Karpas-422 (cell line): ENCODE results near the gene UCN2. TPM values are rescaled to one million over a fixed set of nuclear protein-coding genes. Genes with fewer than 3 reads are reported as not detected.

Experiments used
- DNase-seq: peaks from one replicate; pipeline ENCODE4 v3.0.0-alpha.2; 2015
- H2AFZ ChIP-seq: fragments of 200-600 bp; sonication (generic); 2 replicates; pipeline ENCODE4 v1.6.1; 2014; ENCODE audit warnings: antibody characterized with exemption, low read length, mixed read lengths
- H3K27ac ChIP-seq: fragments of 200-600 bp; sonication (generic); 2 replicates; pipeline ENCODE4 v1.5.1; 2014; ENCODE audit warnings: mild to moderate bottlenecking, low read length, moderate library complexity
- H3K27me3 ChIP-seq: fragments of 200-600 bp; sonication (generic); 2 replicates; pipeline ENCODE4 v1.6.1; 2014; ENCODE audit warnings: low read length, mixed read lengths
- H3K36me3 ChIP-seq: fragments of 200-600 bp; sonication (generic); 2 replicates; pipeline ENCODE4 v1.6.1; 2014; ENCODE audit warnings: low read length, mixed read lengths; ENCODE audit not compliant: insufficient read depth
- H3K4me1 ChIP-seq: fragments of 200-600 bp; sonication (generic); 2 replicates; pipeline ENCODE4 v1.6.1; 2014; ENCODE audit warnings: mild to moderate bottlenecking, low read length, mixed read lengths
- H3K4me2 ChIP-seq: fragments of 200-600 bp; sonication (generic); 2 replicates; pipeline ENCODE4 v1.6.1; 2014; ENCODE audit warnings: low read length, low read depth, mild to moderate bottlenecking; ENCODE audit not compliant: poor library complexity, severe bottlenecking
- H3K4me3 ChIP-seq: fragments of 200-600 bp; sonication (generic); 2 replicates; pipeline ENCODE4 v1.5.1; 2014; ENCODE audit warnings: mild to moderate bottlenecking, antibody characterized with exemption, low read length, mixed read lengths
- H3K79me2 ChIP-seq: fragments of 200-600 bp; sonication (generic); 2 replicates; pipeline ENCODE4 v1.6.1; 2014; ENCODE audit warnings: mild to moderate bottlenecking, low read length, mixed read lengths
- H3K9ac ChIP-seq: fragments of 200-600 bp; sonication (generic); 2 replicates; pipeline ENCODE4 v1.6.0; 2014; ENCODE audit warnings: low read length
- H3K9me2 ChIP-seq: fragments of 200-600 bp; sonication (generic), shearing (Covaris generic); replicated peaks from 2 replicates; pipeline ENCODE4 v1.6.0; 2014; ENCODE audit warnings: mild to moderate bottlenecking, low read length, moderate library complexity; ENCODE audit not compliant: insufficient read depth
- H3K9me3 ChIP-seq: fragments of 300-700, 200-600 bp; sonication (generic); 2 replicates; pipeline ENCODE4 v1.6.1; 2014; ENCODE audit warnings: low read length, mixed read lengths
- H4K20me1 ChIP-seq: fragments of 200-600 bp; sonication (generic); 2 replicates; pipeline ENCODE4 v1.6.1; 2014; ENCODE audit warnings: mild to moderate bottlenecking, antibody characterized with exemption, low read length, low read depth; ENCODE audit not compliant: insufficient read depth
- total RNA-seq: library from RNA; depleted of rRNA; stranded (reverse); fragments of >200 nt; shearing (Covaris generic); gene quantifications from 2 replicates; pipeline ENCODE4 v1.2.3, GENCODE V29; 2014; ENCODE audit warnings: low replicate concordance

UCN2 gene
- total RNA-seq, 1 experiment from 2014 or later: not detected

GRCh38 chr3:48593337-48593736 lies 29.8 kb upstream of the UCN2 start:
- Histone ChIP-seq H3K27ac (no peak overlapping the region), H3K9me3 (no peaks in the 10 kb centered on the region), H3K9ac (no peak overlapping the region), H3K79me2 (no peaks in the 10 kb centered on the region), H3K36me3 (no peaks in the 10 kb centered on the region), H3K4me2 (no peak overlapping the region), H3K27me3 (no peaks in the 10 kb centered on the region), H4K20me1 (no peaks in the 10 kb centered on the region), H3K4me3 (no peak overlapping the region), H3K4me1 (no peaks in the 10 kb centered on the region), H3K9me2 (no peaks in the 10 kb centered on the region), H2AFZ (no peak overlapping the region)
- no peak for DNase-seq

- H3K9ac ChIP-seq: no peak overlapping the region
- H3K4me3 ChIP-seq: no peak overlapping the region
- H3K9me3 ChIP-seq: no peaks in the 10 kb centered on the region
- no peaks in the 10 kb centered on the region for H4K20me1 ChIP-seq
- H3K79me2 ChIP-seq: no peaks in the 10 kb centered on the region
- no peaks in the 10 kb centered on the region for H3K36me3 ChIP-seq
- H3K27me3 ChIP-seq: no peaks in the 10 kb centered on the region
- H3K9me2 ChIP-seq: no peaks in the 10 kb centered on the region
- no peaks in the 10 kb centered on the region for H3K4me1 ChIP-seq
- no peak for DNase-seq
- no peak overlapping the region for H3K4me2 ChIP-seq
- H2AFZ ChIP-seq: no peak overlapping the region
- no peak overlapping the region for H3K27ac ChIP-seq
Observed at GRCh38 chr3:48592519-48593087, 29.0 kb upstream of the UCN2 start.

DNA sequence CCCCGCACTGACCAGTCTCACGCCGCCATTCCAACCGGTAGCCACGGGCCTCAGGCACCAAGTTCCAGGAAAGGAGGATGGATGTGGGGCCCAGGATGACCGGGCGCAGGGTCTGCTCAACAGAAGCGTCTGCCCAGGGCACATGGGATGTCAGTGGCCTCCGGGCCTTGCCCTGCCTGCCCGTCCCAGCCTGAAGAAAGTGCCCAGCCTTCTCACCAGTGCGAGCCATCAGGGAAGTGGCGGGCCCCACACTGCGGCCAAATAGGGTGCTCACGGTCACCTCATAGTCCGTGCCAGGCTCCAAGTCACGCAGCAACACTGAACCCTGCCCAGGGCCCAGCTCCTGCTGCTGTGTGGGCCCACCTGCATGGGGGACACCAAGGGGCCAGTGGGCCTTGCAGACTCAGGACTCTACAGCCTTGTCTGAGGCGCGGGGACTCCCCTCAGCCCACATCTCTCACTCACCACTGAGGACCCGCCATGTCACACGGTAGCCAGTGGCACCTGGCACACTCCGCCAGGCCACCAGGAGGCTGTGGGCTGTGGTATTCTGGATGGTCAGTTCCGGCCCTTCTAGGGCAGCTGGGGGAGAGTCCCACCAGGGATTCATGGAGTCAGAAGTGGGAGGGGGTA lies 28.4 kb upstream of the UCN2 start:
- Histone ChIP-seq H3K9me2 (no peaks in the 10 kb centered on the region), H3K79me2 (no peaks in the 10 kb centered on the region), H3K27me3 (no peaks in the 10 kb centered on the region), H3K4me2 (no peak overlapping the region), H3K4me1 (no peaks in the 10 kb centered on the region), H3K9me3 (no peaks in the 10 kb centered on the region), H3K9ac (no peak overlapping the region), H3K4me3 (no peak overlapping the region), H3K36me3 (no peaks in the 10 kb centered on the region), H3K27ac (no peak overlapping the region), H4K20me1 (no peaks in the 10 kb centered on the region), H2AFZ (no peak overlapping the region)
- no peak for DNase-seq

DNA sequence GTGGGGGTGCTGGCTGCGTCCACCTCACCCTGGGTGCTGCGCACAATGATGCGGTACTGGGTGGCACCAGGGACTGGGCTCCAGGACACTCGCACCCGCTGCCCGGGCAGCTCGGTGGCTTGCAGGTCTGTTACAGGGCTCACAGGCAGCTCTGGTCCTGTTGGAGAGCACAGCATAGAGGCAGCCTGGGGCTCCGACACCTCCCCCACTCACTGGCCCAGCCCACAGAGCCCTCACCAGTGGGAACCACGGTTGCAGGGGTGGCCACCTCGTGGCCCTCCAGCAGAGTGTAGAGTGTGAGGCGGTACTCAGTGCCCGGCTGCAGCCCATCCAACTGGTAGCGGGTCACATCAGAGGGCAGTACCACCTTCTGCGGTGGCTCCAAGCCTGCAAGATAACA lies 27.9 kb upstream of the UCN2 start:
- Histone ChIP-seq H4K20me1 (no peaks in the 10 kb centered on the region), H3K4me3 (no peak overlapping the region), H3K4me2 (no peak overlapping the region), H3K9ac (no peak overlapping the region), H3K27me3 (no peaks in the 10 kb centered on the region), H3K36me3 (no peaks in the 10 kb centered on the region), H3K9me2 (no peaks in the 10 kb centered on the region), H2AFZ (no peak overlapping the region), H3K27ac (no peak overlapping the region), H3K79me2 (no peaks in the 10 kb centered on the region), H3K4me1 (no peaks in the 10 kb centered on the region), H3K9me3 (no peaks in the 10 kb centered on the region)
- no peak for DNase-seq

GRCh38 chr3:48588230-48588629 lies 24.6 kb upstream of the UCN2 start:
- Histone ChIP-seq H3K27me3 (no peaks in the 10 kb centered on the region), H3K9ac (no peak overlapping the region), H3K36me3 (no peaks in the 10 kb centered on the region), H3K4me3 (no peak overlapping the region), H3K9me3 (no peaks in the 10 kb centered on the region), H3K9me2 (no peaks in the 10 kb centered on the region), H3K79me2 (no peaks in the 10 kb centered on the region), H2AFZ (no peak overlapping the region), H4K20me1 (no peaks in the 10 kb centered on the region), H3K4me1 (no peaks in the 10 kb centered on the region), H3K27ac (no peak overlapping the region), H3K4me2 (no peak overlapping the region)
- no peak for DNase-seq

DNA sequence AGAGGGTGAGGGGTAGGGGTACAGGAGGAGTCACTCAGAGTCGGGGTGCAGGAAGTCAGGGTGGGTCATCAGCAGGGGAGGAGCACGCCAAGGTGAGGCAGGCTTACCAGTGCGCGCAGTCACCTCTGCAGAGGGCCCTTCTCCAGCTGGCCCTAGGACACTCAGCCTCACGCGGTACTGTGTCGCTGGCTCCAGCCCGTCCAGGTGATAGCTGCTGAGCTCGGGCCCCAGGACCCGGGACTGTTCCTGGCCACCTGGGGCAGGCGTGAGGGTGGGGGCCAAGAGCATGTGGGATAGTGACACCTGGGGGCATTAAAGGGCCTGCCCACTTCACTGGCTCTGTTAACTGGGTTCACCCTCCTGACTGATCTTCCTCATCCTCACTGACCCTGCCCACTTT lies 24.1 kb upstream of the UCN2 start:
- H3K27ac ChIP-seq: no peak overlapping the region
- H3K27me3 ChIP-seq: no peaks in the 10 kb centered on the region
- no peaks in the 10 kb centered on the region for H3K9me2 ChIP-seq
- H3K9me3 ChIP-seq: no peaks in the 10 kb centered on the region
- H3K4me3 ChIP-seq: no peak overlapping the region
- no peaks in the 10 kb centered on the region for H3K4me1 ChIP-seq
- no peak for DNase-seq
- no peak overlapping the region for H3K4me2 ChIP-seq
- H3K36me3 ChIP-seq: no peaks in the 10 kb centered on the region
- H3K9ac ChIP-seq: no peak overlapping the region
- no peaks in the 10 kb centered on the region for H4K20me1 ChIP-seq
- no peak overlapping the region for H2AFZ ChIP-seq
- H3K79me2 ChIP-seq: no peaks in the 10 kb centered on the region

DNA sequence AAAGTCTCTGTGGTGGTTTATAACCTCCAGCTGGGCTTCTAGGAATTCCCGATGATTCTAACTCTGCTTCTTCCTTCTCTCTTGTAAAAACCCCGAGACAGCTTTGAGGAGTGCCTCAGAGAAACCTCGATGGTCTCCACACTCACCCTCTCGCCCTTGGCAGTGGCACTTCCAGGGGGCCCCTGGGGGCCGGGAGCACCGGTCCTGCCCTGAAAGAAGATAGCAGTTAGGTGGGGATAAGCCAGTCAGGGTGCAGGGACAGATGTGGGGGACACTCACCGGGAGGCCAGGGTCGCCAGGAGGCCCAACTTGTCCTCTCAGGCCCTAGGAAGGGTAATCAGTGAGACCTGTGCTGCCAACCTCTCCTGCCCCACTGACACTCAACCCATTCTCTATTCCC lies 21.8 kb upstream of the UCN2 start:
- H3K27me3 ChIP-seq: no peaks in the 10 kb centered on the region
- H3K4me2 ChIP-seq: no peak overlapping the region
- H3K4me1 ChIP-seq: no peaks in the 10 kb centered on the region
- no peak overlapping the region for H2AFZ ChIP-seq
- no peaks in the 10 kb centered on the region for H3K79me2 ChIP-seq
- H3K27ac ChIP-seq: no peak overlapping the region
- H3K9ac ChIP-seq: no peak overlapping the region
- no peaks in the 10 kb centered on the region for H4K20me1 ChIP-seq
- H3K9me3 ChIP-seq: no peaks in the 10 kb centered on the region
- no peak overlapping the region for H3K4me3 ChIP-seq
- DNase-seq: no peak
- no peaks in the 10 kb centered on the region for H3K36me3 ChIP-seq
- no peaks in the 10 kb centered on the region for H3K9me2 ChIP-seq

DNA sequence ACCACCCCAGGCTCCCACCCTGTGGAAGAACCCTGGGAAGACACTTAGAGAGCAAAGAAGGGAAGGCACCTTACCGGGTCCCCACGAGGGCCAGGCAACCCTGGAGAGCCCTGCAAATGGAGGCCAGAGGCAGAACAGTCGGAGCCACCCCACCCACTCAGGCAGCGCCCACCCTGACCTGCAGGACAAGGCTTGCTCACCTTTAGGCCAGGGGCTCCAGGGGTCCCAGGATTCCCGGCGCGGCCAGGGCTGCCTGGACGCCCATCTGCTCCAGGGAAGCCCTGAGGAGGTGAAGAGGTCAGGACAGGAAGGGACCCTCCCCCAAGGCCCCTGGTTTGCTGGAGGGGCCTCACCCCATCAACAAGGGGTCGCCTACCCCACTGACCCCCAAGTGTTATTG lies 21.3 kb upstream of the UCN2 start:
- no peak overlapping the region for H3K4me2 ChIP-seq
- H3K9me3 ChIP-seq: no peaks in the 10 kb centered on the region
- no peaks in the 10 kb centered on the region for H3K27me3 ChIP-seq
- no peaks in the 10 kb centered on the region for H3K79me2 ChIP-seq
- no peak overlapping the region for H3K4me3 ChIP-seq
- no peak overlapping the region for H3K9ac ChIP-seq
- H2AFZ ChIP-seq: no peak overlapping the region
- H3K4me1 ChIP-seq: no peaks in the 10 kb centered on the region
- H3K9me2 ChIP-seq: no peaks in the 10 kb centered on the region
- no peaks in the 10 kb centered on the region for H3K36me3 ChIP-seq
- DNase-seq: no peak
- H3K27ac ChIP-seq: no peak overlapping the region
- H4K20me1 ChIP-seq: no peaks in the 10 kb centered on the region
